HepG2 (cell line): ENCODE measurements around the gene PHB1. TPM values are rescaled to one million over a fixed set of nuclear protein-coding genes. Genes with fewer than 3 reads are reported as not detected.

Experiments used
- ATAC-seq: fragments of 200-7000 bp; cut with Tn5 transposase; 3 replicates; pipeline ENCODE4 v1.9.1; 2020; ENCODE audit warnings: mild to moderate bottlenecking, moderate library complexity
- BruUV-seq: library from RNA; stranded (reverse); fragments of 400-500 nt; replicated peaks from 2 replicates; lab custom pipeline; 2021; lab: Mats Ljungman, UMichigan
- CTCF ChIA-PET: fragments of 300-600 bp; formaldehyde crosslinking; extraction: SDS; loops from one replicate; lab custom pipeline; 2021; ENCODE audit warnings: low total read pairs, inconsistent platforms, low intra/inter-chr PET ratio; lab: Yijun Ruan, JAX
- POLR2A ChIA-PET: fragments of 350-600 bp; sonication (Branson Sonifier 250); formaldehyde crosslinking; loops from one replicate; lab custom pipeline; 2020; ENCODE audit warnings: antibody characterized with exemption, inconsistent platforms; lab: Yijun Ruan, JAX
- DNase-seq: peaks from one replicate; pipeline ENCODE4 v3.0.0-alpha.2; 2015; ENCODE audit warnings: low spot score
- FAIRE-seq: peaks from 3 replicates; lab custom pipeline; 2011; peaks lifted over from hg19 to GRCh38; lab: Jason Lieb, UNC
- H2AFZ ChIP-seq: one replicate; pipeline ENCODE4 v1.6.1; 2011; ENCODE audit warnings: low read length, inconsistent platforms
- H3K27ac ChIP-seq: fragments of 300-600 bp; 3 replicates; pipeline ENCODE4 v1.8.0; 2011; ENCODE audit warnings: mixed run types, mild to moderate bottlenecking, mixed read lengths, low read length, inconsistent platforms; ENCODE audit not compliant: insufficient read depth; ENCODE audit errors: extremely low read length
- H3K27me3 ChIP-seq, 2 experiments: fragments of 200-600 bp in 1 of 2; 2 replicates in 1 of 2; 3 replicates in 1 of 2; pipeline versions ENCODE4 v1.6.0 to v1.8.0; 2011; ENCODE audit warnings: low read length in 2 of 2, mild to moderate bottlenecking in 2 of 2, moderate library complexity in 2 of 2, inconsistent platforms in 1 of 2; ENCODE audit not compliant: insufficient read depth in 2 of 2, control insufficient read depth in 1 of 2
- H3K36me3 ChIP-seq, 2 experiments: fragments of 200-600 bp in 1 of 2; replicated peaks in 1 of 2; 2 replicates in 1 of 2; 3 replicates in 1 of 2; pipeline versions ENCODE4 v1.5.1 to v1.8.0; 2011; ENCODE audit warnings: low read length in 2 of 2, inconsistent platforms in 1 of 2; ENCODE audit not compliant: insufficient read depth in 2 of 2, control insufficient read depth in 1 of 2
- H3K4me1 ChIP-seq: 2 replicates; pipeline ENCODE4 v1.5.1; 2012; ENCODE audit warnings: low read length, inconsistent platforms; ENCODE audit not compliant: insufficient read depth
- H3K4me2 ChIP-seq: 2 replicates; pipeline ENCODE4 v1.6.0; 2011; ENCODE audit warnings: low read depth, low read length, inconsistent platforms
- H3K4me3 ChIP-seq, 3 experiments: fragments of 200-600 bp in 1 of 3; sonication (generic), shearing (Covaris generic) in 1 of 3; replicated peaks in 1 of 3; 2 replicates each; pipeline ENCODE4 v1.5.1; 2011 to 2016; ENCODE audit warnings: low read length in 3 of 3, inconsistent platforms in 2 of 3, low read depth in 2 of 3, mild to moderate bottlenecking in 2 of 3, control low read depth in 1 of 3, mixed read lengths in 1 of 3; ENCODE audit not compliant: insufficient read depth in 1 of 3
- H3K79me2 ChIP-seq: one replicate; pipeline ENCODE4 v1.6.1; 2011; ENCODE audit warnings: low read length, inconsistent platforms; ENCODE audit not compliant: insufficient read depth
- H3K9ac ChIP-seq: 2 replicates; pipeline ENCODE4 v1.6.0; 2011; ENCODE audit warnings: mild to moderate bottlenecking, low read depth, low read length, inconsistent platforms; ENCODE audit not compliant: insufficient read depth
- H3K9me3 ChIP-seq: 2 replicates; pipeline ENCODE4 v1.5.1; 2012; ENCODE audit warnings: mild to moderate bottlenecking, low read length
- H4K20me1 ChIP-seq: 2 replicates; pipeline ENCODE4 v1.6.0; 2011; ENCODE audit warnings: inconsistent platforms, mild to moderate bottlenecking, low read length, moderate library complexity; ENCODE audit not compliant: insufficient read depth
- BRD4 ChIP-seq: sonication (generic); formaldehyde crosslinking; IDR thresholded peaks from 2 replicates; pipeline ENCODE4 v1.4.0; 2020; ENCODE audit warnings: missing genetic modification reagents
- CEBPB ChIP-seq: IDR thresholded peaks from 2 replicates; pipeline ENCODE4 v1.6.1; 2011; ENCODE audit warnings: low read depth, low read length, improper control_type of control experiment, borderline replicate concordance
- CEBPG ChIP-seq: IDR thresholded peaks from 2 replicates; pipeline ENCODE4 v1.6.1; 2016
- RFXAP ChIP-seq: sonication (generic); formaldehyde crosslinking; IDR thresholded peaks from 2 replicates; pipeline ENCODE4 v1.4.0; 2020; ENCODE audit warnings: missing genetic modification reagents, borderline replicate concordance
- SPEN ChIP-seq: sonication (generic); formaldehyde crosslinking; IDR thresholded peaks from 2 replicates; pipeline ENCODE4 v1.5.1; 2020; ENCODE audit warnings: low read depth, mild to moderate bottlenecking, missing genetic modification reagents
- TEAD3 ChIP-seq: optimal IDR thresholded peaks from 2 replicates; pipeline ENCODE3; 2016; ENCODE audit warnings: borderline replicate concordance
- WGBS: methylation state at CpG from one replicate; pipeline ENCODE4 v1.1.6; 2017; ENCODE audit warnings: low lambda C conversion rate; 5-methylcytosine and 5-hydroxymethylcytosine counted together
- in situ Hi-C: cut with HindIII; loops from 2 replicates; pipeline ENCODE4 v1.10.0; 2017; ENCODE audit warnings: low pct_unique_long_range_greater_than_20kb; ENCODE audit not compliant: extremely low pct_ligation_motif_present
- intact Hi-C: fragments of 100-400 bp; cut with micrococcal nuclease; formaldehyde crosslinking; loops from one replicate; pipeline ENCODE4 v1.10.0; 2022; ENCODE audit not compliant: unreplicated experiment
- polyA plus RNA-seq, 8 experiments: library from polyadenylated mRNA; depleted of rRNA in 3 of 8; stranded (reverse) in 7 of 8; unstranded in 1 of 8; fragments of >200 nt; fragmentation: Illumina TruSeq in 4 of 8; extraction: Trizol in 4 of 8; gene quantifications; 2 replicates each; pipeline versions ENCODE4 v1.2.1 to v1.2.3, GENCODE V29; 2011 to 2016; ENCODE audit warnings: low read depth in 4 of 8, missing spikeins in 1 of 8, mixed read lengths in 1 of 8; ENCODE audit not compliant: insufficient read depth in 1 of 8
- total RNA-seq, 5 experiments: library from RNA; depleted of rRNA; stranded (reverse); fragments of >200 nt; fragmentation: Illumina TruSeq; extraction: Trizol; gene quantifications; 2 replicates each; pipeline ENCODE4 v1.2.3, GENCODE V29; 2016; ENCODE audit warnings: low read depth in 1 of 5
- TF ChIP-seq, protein P1 (sequence below): sonication (generic); formaldehyde crosslinking; IDR thresholded peaks from 2 replicates; pipeline ENCODE4 v1.5.0; 2020; ENCODE audit warnings: mild to moderate bottlenecking, missing genetic modification reagents
- TF ChIP-seq, protein P2 (sequence below): sonication (generic); formaldehyde crosslinking; IDR thresholded peaks from 2 replicates; pipeline ENCODE4 v1.8.1; 2023; ENCODE audit warnings: mild to moderate bottlenecking, missing genetic modification reagents

PHB1 gene
- total and polyA plus RNA-seq, 2 of the 13 experiments (the other 11 are each of a cell fraction or from before 2014, with no cell fraction given): 515 to 688 TPM

DNA sequence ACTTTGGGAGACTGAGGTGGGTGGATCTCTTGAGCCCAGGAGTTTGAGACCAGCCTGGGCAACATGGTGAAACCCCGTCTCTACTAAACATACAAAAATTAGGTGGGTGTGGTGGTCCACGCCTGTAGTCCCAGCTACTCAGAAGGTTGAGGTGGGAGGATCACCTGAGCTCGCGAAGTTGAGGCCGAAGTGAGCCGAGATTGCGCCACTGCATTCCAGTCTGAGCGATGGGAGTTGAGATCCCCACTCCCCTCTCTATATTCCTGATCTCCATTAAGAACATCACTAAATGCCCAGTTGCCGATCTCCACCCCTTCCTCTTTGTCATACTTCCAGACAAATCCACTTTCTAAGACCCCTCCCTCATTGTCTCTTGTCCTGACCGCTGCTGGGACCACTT, 28.3 kb downstream of the PHB1 start:
- Histone ChIP-seq H3K9ac (no peak overlapping the region), H4K20me1 (no peaks in the 10 kb centered on the region), H2AFZ (no peak overlapping the region), H3K27me3 (no peaks in the 10 kb centered on the region; a peak in 1 of 5 replicates), H3K4me2 (peak overlapping the region; percentile 53), H3K79me2 (no peaks in the 10 kb centered on the region), H3K36me3 (no peaks in the 10 kb centered on the region), H3K4me3 (no peak overlapping the region), H3K9me3 (no peaks in the 10 kb centered on the region), H3K4me1 (peaks cover 58% of the 10 kb centered on the region), H3K27ac (no peak overlapping the region)
- FAIRE-seq: peak; percentile 32
- POLR2A ChIA-PET: interaction anchor here (1.0 to 1.8 kb wide), 2 partner anchors 16 to 23 kb away, joined by 3 to 4 read pairs; no protein-coding TSS in a partner anchor
- peak; percentile 17 for TF ChIP-seq TEAD3 (CRISPR knock-in tag)
- TF ChIP-seq RFXAP: no peak
- TF ChIP-seq CEBPB: peak; percentile 55; the same call in 1 of the 2 replicates
- TF ChIP-seq CEBPG: peak; percentile 64
- TF ChIP-seq BRD4 (CRISPR knock-in tag): no peak
- TF ChIP-seq, protein P1, sequence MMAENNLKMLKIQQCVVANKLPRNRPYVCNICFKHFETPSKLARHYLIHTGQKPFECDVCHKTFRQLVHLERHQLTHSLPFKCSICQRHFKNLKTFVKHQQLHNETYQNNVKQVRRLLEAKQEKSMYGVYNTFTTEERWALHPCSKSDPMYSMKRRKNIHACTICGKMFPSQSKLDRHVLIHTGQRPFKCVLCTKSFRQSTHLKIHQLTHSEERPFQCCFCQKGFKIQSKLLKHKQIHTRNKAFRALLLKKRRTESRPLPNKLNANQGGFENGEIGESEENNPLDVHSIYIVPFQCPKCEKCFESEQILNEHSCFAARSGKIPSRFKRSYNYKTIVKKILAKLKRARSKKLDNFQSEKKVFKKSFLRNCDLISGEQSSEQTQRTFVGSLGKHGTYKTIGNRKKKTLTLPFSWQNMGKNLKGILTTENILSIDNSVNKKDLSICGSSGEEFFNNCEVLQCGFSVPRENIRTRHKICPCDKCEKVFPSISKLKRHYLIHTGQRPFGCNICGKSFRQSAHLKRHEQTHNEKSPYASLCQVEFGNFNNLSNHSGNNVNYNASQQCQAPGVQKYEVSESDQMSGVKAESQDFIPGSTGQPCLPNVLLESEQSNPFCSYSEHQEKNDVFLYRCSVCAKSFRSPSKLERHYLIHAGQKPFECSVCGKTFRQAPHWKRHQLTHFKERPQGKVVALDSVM: 0 out of 2 replicates have a peak, but pooled peaks have one; percentile 23
- no peak for TF ChIP-seq SPEN
- TF ChIP-seq, protein P2, sequence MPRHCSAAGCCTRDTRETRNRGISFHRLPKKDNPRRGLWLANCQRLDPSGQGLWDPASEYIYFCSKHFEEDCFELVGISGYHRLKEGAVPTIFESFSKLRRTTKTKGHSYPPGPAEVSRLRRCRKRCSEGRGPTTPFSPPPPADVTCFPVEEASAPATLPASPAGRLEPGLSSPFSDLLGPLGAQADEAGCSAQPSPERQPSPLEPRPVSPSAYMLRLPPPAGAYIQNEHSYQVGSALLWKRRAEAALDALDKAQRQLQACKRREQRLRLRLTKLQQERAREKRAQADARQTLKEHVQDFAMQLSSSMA (CRISPR knock-in tag): no peak
- intact Hi-C loops (no loop called here), in situ Hi-C loops (no loop called here)
- 24% methylated on average over 9 of the region's 10 CpGs for WGBS
- BruUV-seq: no TSS peak
- ATAC-seq: no peak
- CTCF ChIA-PET: no interaction called here
- no peak for DNase-seq
